Measurements from ENCODE around the gene SEPTIN5.

DNA sequence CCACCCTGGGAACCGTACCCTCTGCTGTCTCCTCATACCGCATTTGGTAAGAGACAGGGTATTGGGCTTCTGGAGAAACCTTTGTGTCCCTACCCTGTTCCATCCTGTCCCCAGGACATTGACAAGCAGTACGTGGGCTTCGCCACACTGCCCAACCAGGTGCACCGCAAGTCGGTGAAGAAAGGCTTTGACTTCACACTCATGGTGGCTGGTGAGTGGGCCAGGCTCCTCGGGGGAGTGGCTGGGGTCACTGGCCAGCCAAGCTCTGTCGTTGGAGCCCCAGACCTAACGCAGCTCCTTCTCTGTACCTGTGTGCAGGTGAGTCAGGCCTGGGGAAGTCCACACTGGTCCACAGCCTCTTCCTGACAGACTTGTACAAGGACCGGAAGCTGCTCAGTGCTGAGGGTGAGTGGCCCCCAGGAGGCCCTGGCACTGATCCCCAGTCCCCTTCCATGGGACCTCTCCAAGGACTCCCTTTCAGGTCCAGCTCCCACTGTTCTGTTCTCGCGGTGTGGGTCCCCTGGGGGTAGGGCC, 5.3 kb downstream of the SEPTIN5 start:
- TF ChIP-seq, protein P1, sequence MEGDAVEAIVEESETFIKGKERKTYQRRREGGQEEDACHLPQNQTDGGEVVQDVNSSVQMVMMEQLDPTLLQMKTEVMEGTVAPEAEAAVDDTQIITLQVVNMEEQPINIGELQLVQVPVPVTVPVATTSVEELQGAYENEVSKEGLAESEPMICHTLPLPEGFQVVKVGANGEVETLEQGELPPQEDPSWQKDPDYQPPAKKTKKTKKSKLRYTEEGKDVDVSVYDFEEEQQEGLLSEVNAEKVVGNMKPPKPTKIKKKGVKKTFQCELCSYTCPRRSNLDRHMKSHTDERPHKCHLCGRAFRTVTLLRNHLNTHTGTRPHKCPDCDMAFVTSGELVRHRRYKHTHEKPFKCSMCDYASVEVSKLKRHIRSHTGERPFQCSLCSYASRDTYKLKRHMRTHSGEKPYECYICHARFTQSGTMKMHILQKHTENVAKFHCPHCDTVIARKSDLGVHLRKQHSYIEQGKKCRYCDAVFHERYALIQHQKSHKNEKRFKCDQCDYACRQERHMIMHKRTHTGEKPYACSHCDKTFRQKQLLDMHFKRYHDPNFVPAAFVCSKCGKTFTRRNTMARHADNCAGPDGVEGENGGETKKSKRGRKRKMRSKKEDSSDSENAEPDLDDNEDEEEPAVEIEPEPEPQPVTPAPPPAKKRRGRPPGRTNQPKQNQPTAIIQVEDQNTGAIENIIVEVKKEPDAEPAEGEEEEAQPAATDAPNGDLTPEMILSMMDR (IDR thresholded peaks at IDR 0.05; ENCODE audit: insufficient read depth, low read length, poor library complexity, severe bottlenecking), result no peak
- no peak for TF ChIP-seq EZH2phosphoT487 (conservative IDR thresholded peaks at IDR 0.05; ENCODE audit: low read length)

Data from SU-DHL-6 (cell line).